ENCODE data around the gene GRK3.

GRK3 gene

DNA sequence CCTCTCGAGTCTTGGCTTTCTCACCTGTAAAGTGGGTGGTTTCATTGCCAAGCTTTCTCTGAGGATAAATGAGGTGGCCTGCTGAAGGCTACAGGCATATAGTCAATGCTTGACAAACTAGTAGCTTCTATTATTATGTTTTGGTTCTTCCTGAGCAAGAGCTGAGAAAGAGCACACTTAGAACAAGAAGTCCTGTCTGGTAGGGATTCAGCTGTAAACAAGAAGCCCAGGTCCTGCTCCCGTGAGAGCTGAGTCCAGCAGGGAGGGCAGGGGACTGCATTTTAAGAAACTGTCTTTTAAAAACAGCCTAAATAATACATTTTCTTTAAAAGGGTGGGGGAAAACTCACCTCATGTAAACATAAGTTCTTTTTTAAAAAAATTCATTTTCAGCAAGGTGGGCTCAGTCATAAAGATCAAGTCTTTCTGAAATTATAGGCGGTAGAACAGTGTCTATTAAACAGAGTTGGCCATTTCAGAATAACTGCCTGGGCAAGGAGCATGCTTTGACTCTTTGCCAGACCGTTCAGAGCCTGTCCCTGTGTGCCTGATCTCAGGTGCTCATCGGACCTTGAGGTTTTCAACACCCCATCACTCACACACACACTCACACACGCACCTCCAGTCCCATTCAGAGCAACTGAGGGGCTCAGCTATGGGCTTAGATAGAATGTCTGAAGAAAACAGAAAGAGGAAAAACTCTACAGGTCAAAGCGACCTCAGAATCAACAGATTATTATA, 148.4 kb downstream of the GRK3 start:
- DNase-seq (no peak), ATAC-seq (replicated peaks) (no peak)
- no peaks in the 10 kb centered on the region for H3K9me3 Mint-ChIP-seq
- no peaks in the 10 kb centered on the region for H3K27me3 Mint-ChIP-seq
- H3K36me3 Mint-ChIP-seq (ENCODE audit: insufficient read depth), result peaks cover 12% of the 10 kb centered on the region
- H3K27ac Mint-ChIP-seq, result no peak overlapping the region
- H3K4me3 Mint-ChIP-seq, result no peak overlapping the region
- H3K4me1 Mint-ChIP-seq (ENCODE audit: low read depth in 2 of 2), result peaks cover 0 to 2% of the 10 kb centered on the region in 2 donors

DNA sequence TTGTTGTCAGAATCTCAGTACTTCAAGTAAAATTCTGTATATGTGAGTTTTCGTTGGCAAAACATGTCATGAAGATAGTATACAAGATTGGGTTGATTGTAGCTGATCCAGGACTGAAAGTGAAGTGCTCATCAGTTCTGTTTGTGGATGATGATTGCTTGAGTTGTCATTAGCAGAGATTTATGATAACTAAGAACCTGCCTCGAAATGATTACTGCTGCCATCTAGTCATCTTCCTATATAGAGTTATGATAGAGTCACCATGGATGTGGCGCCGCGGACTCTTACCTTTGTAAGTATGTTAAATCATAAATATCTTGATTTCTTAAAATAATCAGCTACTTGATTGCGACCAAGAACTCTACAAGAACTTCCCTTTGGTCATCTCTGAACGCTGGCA, 149.6 kb downstream of the GRK3 start:
- peaks cover 10% of the 10 kb centered on the region for H3K36me3 Mint-ChIP-seq (ENCODE audit: insufficient read depth)
- no peak overlapping the region for H3K27ac Mint-ChIP-seq
- H3K4me1 Mint-ChIP-seq (ENCODE audit: low read depth in 2 of 2), result peaks cover 0 to 2% of the 10 kb centered on the region in 2 donors

DNA sequence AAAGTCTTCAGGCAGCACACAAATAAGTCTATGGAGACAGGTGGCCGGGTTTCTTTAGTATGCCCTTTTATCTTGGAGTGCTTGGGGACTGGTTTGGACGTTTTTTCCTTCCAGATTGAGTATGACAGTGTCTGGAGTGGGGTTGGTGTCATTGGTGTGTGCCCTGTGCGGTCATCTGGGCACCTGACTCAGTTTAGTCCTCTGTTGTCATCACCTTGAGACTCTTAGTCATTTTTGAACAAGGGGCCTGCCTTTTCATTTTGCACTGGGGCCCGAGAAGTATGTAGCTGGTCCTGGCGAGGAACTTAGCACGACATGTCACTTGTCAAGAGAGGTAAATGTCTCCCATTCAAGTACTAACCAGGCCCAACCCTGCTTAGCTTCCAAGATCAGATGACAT, 150.3 kb downstream of the GRK3 start:
- H3K4me1 Mint-ChIP-seq (ENCODE audit: low read depth in 2 of 2), result peaks cover 0 to 2% of the 10 kb centered on the region in 2 donors
- peaks cover 10% of the 10 kb centered on the region for H3K36me3 Mint-ChIP-seq (ENCODE audit: insufficient read depth)
- H3K4me3 Mint-ChIP-seq, result no peak overlapping the region
- no peaks in the 10 kb centered on the region for H3K27me3 Mint-ChIP-seq
- H3K9me3 Mint-ChIP-seq, result no peaks in the 10 kb centered on the region
- ATAC-seq (replicated peaks), result no peak
- no peak overlapping the region for H3K27ac Mint-ChIP-seq
- DNase-seq, result no peak

More for the DNA sequence above, 149.6 kb downstream of the GRK3 start:
- H3K9me3 Mint-ChIP-seq, result no peaks in the 10 kb centered on the region
- ATAC-seq (replicated peaks) (no peak), DNase-seq (no peak)
- H3K27me3 Mint-ChIP-seq, result no peaks in the 10 kb centered on the region
- H3K4me3 Mint-ChIP-seq, result no peak overlapping the region

DNA sequence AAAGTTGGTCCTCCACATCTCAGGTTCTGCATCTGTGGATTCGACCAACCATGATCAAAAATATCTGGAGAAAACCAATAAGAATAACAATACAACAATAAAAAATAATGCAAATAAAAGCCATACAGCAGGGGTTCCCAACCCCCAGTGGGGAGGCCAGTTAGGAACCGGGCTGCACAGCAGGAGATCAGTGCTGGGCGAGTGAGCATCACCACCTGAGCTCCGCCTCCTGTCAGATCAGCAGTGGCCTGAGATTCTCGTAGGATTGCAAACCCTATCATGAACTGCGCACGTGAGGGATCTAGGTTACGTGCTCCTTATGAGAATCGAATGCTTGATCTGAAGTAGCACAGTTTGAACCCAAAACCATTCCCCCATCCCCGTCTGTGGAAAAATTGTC, 152.2 kb downstream of the GRK3 start:
- ATAC-seq (replicated peaks) (no peak), DNase-seq (no peak)
- no peak overlapping the region for H3K27ac Mint-ChIP-seq
- no peak overlapping the region for H3K4me3 Mint-ChIP-seq
- H3K9me3 Mint-ChIP-seq, result no peaks in the 10 kb centered on the region
- peaks cover 2% of the 10 kb centered on the region for H3K36me3 Mint-ChIP-seq (ENCODE audit: insufficient read depth)
- H3K4me1 Mint-ChIP-seq (ENCODE audit: low read depth in 2 of 2), result no peaks in the 10 kb centered on the region
- no peaks in the 10 kb centered on the region for H3K27me3 Mint-ChIP-seq

DNA sequence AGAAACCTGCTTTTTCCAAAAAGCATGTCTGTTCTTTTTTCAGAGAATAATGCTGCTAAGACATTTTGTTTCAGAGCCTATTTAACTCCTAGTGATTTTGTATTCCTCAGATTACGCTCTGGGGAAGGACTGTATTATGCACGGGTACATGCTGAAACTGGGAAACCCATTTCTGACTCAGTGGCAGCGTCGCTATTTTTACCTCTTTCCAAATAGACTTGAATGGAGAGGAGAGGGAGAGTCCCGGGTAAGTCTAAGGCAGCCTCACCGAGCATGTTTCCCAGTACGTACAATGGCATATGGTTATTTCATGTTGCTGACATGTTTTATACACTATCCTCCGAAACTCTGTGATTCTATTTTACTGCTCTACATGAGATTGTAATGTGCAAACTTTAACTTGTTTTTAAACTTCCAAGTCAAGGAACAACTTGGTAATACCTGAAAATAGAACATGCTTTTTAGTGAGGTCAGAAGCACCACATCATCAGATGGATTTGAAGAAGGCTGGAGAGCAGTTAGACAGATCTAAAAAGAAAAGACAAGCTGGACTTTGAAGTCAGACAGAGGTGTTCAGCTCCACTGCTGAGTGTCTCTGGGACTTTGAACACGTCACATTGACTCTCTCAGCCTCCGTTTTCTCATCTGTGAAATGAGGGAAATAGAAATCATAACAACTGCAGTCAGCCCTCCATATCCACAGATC, 153.8 kb downstream of the GRK3 start:
- no peaks in the 10 kb centered on the region for H3K4me1 Mint-ChIP-seq (ENCODE audit: low read depth in 2 of 2)
- no peak overlapping the region for H3K27ac Mint-ChIP-seq
- no peaks in the 10 kb centered on the region for H3K9me3 Mint-ChIP-seq
- peaks cover 5% of the 10 kb centered on the region for H3K36me3 Mint-ChIP-seq (ENCODE audit: insufficient read depth)
- ATAC-seq (replicated peaks) (no peak), DNase-seq (no peak)
- H3K4me3 Mint-ChIP-seq, result no peak overlapping the region
- no peaks in the 10 kb centered on the region for H3K27me3 Mint-ChIP-seq

DNA sequence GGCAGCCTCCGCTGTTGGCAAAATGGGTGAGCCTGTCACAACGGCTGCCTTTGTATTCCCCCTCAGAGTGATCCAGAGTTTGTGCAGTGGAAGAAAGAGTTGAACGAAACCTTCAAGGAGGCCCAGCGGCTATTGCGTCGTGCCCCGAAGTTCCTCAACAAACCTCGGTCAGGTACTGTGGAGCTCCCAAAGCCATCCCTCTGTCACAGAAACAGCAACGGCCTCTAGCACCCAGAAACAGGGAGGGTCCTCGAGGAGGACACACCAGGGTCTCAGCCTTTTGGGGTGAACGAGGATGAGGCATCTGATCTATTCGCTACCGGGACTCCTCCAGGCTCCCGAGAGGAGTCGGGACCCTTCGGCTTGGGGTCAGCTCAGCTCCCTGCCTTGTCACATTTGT, 157.7 kb downstream of the GRK3 start:
- H3K9me3 Mint-ChIP-seq, result no peaks in the 10 kb centered on the region

DNA sequence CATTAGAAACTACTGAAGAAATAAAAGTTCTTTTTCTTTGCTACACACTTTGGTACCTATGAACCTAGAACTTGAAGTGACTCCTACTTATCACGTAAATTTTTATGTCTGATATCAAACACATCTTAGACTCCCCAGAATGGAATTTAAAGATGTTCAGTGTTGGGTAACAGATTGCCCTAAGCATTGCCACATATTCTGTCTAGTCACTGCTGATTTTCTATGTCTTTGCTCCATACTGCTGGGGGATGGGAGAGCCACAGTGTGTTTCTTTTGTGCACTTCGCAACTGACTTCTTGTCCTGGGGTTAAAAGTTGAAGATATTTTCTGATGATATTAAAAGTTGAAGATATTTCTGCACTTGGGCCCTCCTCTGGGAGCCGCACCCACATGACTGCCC, 158.2 kb downstream of the GRK3 start:
- no peaks in the 10 kb centered on the region for H3K27me3 Mint-ChIP-seq
- DNase-seq, result no peak
- H3K27ac Mint-ChIP-seq, result no peak overlapping the region
- ATAC-seq (replicated peaks), result no peak
- H3K4me1 Mint-ChIP-seq (ENCODE audit: low read depth in 2 of 2), result no peaks in the 10 kb centered on the region
- H3K36me3 Mint-ChIP-seq (ENCODE audit: insufficient read depth), result peaks cover 8% of the 10 kb centered on the region
- H3K9me3 Mint-ChIP-seq, result no peaks in the 10 kb centered on the region
- no peak overlapping the region for H3K4me3 Mint-ChIP-seq

More for the DNA sequence above, 157.7 kb downstream of the GRK3 start:
- peaks cover 8% of the 10 kb centered on the region for H3K36me3 Mint-ChIP-seq (ENCODE audit: insufficient read depth)
- H3K4me1 Mint-ChIP-seq (ENCODE audit: low read depth in 2 of 2), result no peaks in the 10 kb centered on the region
- H3K27ac Mint-ChIP-seq, result no peak overlapping the region
- H3K4me3 Mint-ChIP-seq, result no peak overlapping the region
- ATAC-seq (replicated peaks) (no peak), DNase-seq (no peak)
- H3K27me3 Mint-ChIP-seq, result no peaks in the 10 kb centered on the region

DNA sequence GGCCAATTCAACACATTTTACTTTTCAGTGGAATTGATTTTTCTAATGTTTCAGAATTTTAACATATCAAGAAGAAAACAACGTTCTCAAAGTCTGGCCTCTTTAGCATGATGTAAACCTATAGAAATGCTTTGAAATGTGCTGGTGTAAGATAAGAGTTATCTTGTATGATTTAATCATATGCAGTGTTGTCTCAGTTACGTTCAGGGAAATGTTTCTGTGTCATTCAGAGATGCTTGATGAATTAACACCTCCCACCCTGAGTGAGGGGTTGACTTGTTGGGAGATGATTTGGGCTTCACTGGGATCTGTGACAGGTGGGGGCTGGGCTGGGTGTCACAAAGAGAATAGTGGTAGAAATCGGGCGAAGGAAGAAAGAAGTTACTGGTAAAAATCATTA, 161.8 kb downstream of the GRK3 start:
- Mint-ChIP-seq H3K9me3 (no peaks in the 10 kb centered on the region), H3K36me3 (ENCODE audit: insufficient read depth) (peaks cover 10% of the 10 kb centered on the region), H3K27me3 (no peaks in the 10 kb centered on the region), H3K4me3 (no peak overlapping the region), H3K4me1 (ENCODE audit: low read depth in 2 of 2) (no peaks in the 10 kb centered on the region), H3K27ac (no peak overlapping the region)
- no peak for DNase-seq
- ATAC-seq (replicated peaks), result no peak

DNA sequence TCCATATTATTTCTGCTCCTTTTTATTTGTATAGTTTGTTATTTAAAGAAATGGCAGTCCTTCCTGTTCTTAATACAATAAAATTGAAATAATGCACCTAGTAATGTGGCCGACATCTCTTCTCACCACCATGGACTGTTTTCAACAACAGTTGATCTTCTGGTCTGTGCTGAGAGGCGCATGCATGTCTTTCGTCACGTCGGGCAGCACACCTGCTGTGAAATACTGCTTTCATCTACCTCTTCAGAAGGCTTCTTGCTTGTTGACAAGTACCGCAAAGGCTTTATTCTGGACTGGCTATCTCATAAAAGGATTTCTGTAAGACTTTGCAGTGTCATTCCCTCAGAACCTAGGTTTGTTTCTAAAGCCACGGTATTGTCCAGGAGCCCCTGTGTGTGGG, 163.6 kb downstream of the GRK3 start:
- DNase-seq (no peak), ATAC-seq (replicated peaks) (no peak)
- Mint-ChIP-seq H3K27ac (no peak overlapping the region), H3K36me3 (ENCODE audit: insufficient read depth) (peaks cover 5% of the 10 kb centered on the region), H3K9me3 (no peaks in the 10 kb centered on the region), H3K4me3 (no peak overlapping the region), H3K27me3 (no peaks in the 10 kb centered on the region), H3K4me1 (ENCODE audit: low read depth in 2 of 2) (no peaks in the 10 kb centered on the region)

DNA sequence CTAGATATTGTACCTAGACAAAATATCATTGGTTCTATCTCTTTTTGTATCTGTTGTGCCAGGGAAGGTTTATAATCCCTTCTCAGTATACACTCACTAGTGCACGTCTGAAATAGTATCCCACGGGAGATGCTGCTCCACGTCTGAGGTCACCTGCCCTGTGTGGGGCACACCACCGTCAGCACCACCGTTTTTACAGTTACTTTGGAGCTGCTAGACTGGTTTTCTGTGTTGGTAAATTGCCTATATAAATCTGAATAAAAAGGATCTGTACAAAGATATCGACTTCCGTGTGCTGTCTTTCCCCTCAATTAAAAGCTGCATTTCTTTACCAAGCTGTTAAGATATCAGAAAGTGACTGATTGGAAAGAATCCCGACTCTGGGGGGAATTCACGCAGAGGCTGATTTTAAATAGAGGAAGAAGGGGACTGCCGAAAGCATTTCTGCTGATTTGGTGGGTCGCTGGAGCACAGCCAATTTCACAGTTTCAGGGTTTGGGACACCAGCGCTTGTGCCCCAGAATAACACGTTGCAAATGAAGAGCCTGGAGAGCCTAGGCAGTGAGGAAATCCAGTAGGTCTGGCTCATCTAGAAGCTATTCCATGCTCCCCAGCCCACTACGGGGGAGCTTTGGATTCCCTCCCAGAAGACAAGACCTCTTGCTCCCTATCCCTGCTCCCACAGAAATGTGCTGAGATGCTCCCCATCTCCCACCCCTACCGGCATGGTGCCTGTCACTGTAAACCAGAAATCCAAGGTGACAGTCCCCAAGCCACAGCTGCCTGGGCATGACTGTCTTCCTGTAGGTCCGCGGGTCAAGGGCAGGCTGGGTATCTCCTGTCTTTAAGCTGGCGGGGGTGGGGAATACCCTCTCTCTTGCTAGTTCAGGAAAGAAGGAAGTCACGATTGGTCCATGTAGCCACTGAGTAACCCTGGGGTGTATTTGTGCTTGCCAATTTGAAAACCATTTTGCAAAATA, 164.8 kb downstream of the GRK3 start:
- no peak for ATAC-seq (replicated peaks)

DNA sequence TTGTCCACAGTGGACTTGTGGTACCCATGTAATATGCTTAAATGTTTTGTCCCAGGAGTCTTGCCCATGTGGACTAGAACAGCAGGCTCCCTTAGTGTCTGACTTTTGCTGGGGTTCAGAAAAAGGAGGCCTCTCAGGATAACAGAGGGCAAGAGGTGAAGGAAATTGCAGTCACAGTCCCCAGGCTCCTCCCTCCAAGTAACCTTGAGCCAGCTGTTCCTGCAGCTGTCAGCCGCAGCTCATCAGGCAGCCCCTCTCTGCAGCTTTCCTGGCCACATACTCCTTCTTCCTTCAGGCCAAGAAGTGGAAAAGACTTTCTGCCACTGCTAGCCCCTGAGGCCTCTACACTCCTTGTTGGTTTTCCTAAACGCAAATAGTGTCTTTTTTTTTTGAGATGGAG, 171.2 kb downstream of the GRK3 start:
- Mint-ChIP-seq H3K4me1 (ENCODE audit: low read depth in 2 of 2) (peaks cover 0 to 4% of the 10 kb centered on the region in 2 donors), H3K27me3 (peaks cover 0 to 42% of the 10 kb centered on the region in 2 donors), H3K4me3 (no peak overlapping the region), H3K9me3 (no peaks in the 10 kb centered on the region), H3K27ac (no peak overlapping the region), H3K36me3 (ENCODE audit: insufficient read depth) (no peaks in the 10 kb centered on the region)
- DNase-seq (no peak), ATAC-seq (replicated peaks) (no peak)

More for the DNA sequence above, 164.8 kb downstream of the GRK3 start:
- H3K27me3 Mint-ChIP-seq, result peaks cover 0 to 6% of the 10 kb centered on the region in 2 donors
- H3K4me3 Mint-ChIP-seq, result no peak overlapping the region
- H3K27ac Mint-ChIP-seq, result no peak overlapping the region
- H3K9me3 Mint-ChIP-seq, result no peaks in the 10 kb centered on the region
- H3K36me3 Mint-ChIP-seq (ENCODE audit: insufficient read depth), result peaks cover 3% of the 10 kb centered on the region
- DNase-seq, result no peak
- H3K4me1 Mint-ChIP-seq (ENCODE audit: low read depth in 2 of 2), result no peaks in the 10 kb centered on the region

DNA sequence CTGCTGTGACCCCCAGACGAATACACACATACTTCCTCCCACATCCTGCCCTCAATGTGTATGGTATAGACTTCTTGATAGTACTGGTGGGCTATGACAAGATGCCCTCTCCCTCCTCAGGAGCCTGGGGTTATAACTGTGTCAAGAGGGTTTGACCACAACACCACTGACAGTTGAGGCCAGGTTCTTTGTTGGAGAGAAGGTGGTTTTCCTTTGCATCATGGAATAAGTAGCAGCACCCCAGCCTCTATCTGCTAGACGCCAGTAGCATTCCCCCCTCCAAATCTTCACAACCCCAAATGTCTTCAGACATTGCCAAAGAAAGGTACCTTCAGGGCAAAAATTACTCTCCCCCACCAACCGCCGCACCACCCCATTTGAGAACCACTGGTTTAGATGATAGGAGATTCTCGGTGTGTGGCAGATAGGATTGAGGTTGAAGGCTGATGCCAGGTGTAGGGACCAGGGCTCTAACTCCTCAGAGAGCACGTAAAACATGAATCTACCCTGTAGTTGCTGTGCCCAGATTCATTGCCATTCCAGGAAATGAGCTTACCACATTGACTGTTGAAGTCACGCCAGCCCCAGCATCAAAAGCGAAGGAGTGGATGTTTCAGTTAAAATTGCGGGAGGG, 172.0 kb downstream of the GRK3 start:
- ATAC-seq (replicated peaks), result no peak
- no peak for DNase-seq
- no peaks in the 10 kb centered on the region for H3K36me3 Mint-ChIP-seq (ENCODE audit: insufficient read depth)

More for the DNA sequence above, 172.0 kb downstream of the GRK3 start:
- H3K9me3 Mint-ChIP-seq, result no peaks in the 10 kb centered on the region
- no peak overlapping the region for H3K4me3 Mint-ChIP-seq
- H3K27ac Mint-ChIP-seq, result no peak overlapping the region
- H3K4me1 Mint-ChIP-seq (ENCODE audit: low read depth in 2 of 2), result peaks cover 0 to 4% of the 10 kb centered on the region in 2 donors
- peaks cover 0 to 42% of the 10 kb centered on the region in 2 donors for H3K27me3 Mint-ChIP-seq

All from effector memory CD8-positive, alpha-beta T cell (primary cell).